DND-41 (cell line): Measurements from ENCODE around the gene ABCA7.

ENCODE experiments used
- ATAC-seq: fragments of 200-7000 bp; cut with Tn5 transposase; 3 replicates; pipeline ENCODE4 v1.9.1; 2021; ENCODE audit warnings: low read depth; ENCODE audit not compliant: insufficient read depth
- DNase-seq: peaks from one replicate; pipeline ENCODE4 v3.0.0-alpha.2; 2020
- H2AFZ ChIP-seq: 2 replicates; pipeline ENCODE4 v1.6.0; 2012; ENCODE audit warnings: low read depth, low read length
- H3K27ac ChIP-seq: 2 replicates; pipeline ENCODE4 v1.5.1; 2012; ENCODE audit warnings: low read length, inconsistent platforms
- H3K27me3 ChIP-seq: fragments of 200-600 bp; sonication (generic); 2 replicates; pipeline ENCODE4 v1.6.0; 2012; ENCODE audit warnings: low read length, mild to moderate bottlenecking, inconsistent platforms; ENCODE audit not compliant: insufficient read depth, poor library complexity
- H3K36me3 ChIP-seq: 2 replicates; pipeline ENCODE4 v1.5.1; 2012; ENCODE audit warnings: low read length, inconsistent platforms; ENCODE audit not compliant: insufficient read depth
- H3K4me1 ChIP-seq: 2 replicates; pipeline ENCODE4 v1.5.1; 2012; ENCODE audit warnings: mild to moderate bottlenecking, low read length; ENCODE audit not compliant: insufficient read depth
- H3K4me2 ChIP-seq: 2 replicates; pipeline ENCODE4 v1.6.0; 2012; ENCODE audit warnings: mild to moderate bottlenecking, moderate library complexity, low read length, inconsistent platforms; ENCODE audit not compliant: insufficient read depth
- H3K4me3 ChIP-seq, 2 experiments: fragments of 200-600 bp in 1 of 2; shearing (Covaris generic) in 1 of 2; 2 replicates each; pipeline ENCODE4 v1.5.1; 2012 to 2016; ENCODE audit warnings: inconsistent platforms in 2 of 2, low read length in 2 of 2, mild to moderate bottlenecking in 2 of 2, low read depth in 1 of 2, moderate library complexity in 1 of 2
- H3K79me2 ChIP-seq: 2 replicates; pipeline ENCODE4 v1.6.0; 2012; ENCODE audit warnings: low read length, inconsistent platforms; ENCODE audit not compliant: insufficient read depth
- H3K9ac ChIP-seq: 2 replicates; pipeline ENCODE4 v1.6.0; 2012; ENCODE audit warnings: low read depth, mild to moderate bottlenecking, inconsistent platforms, low read length, moderate library complexity
- H3K9me3 ChIP-seq: 2 replicates; pipeline ENCODE4 v1.5.1; 2012; ENCODE audit warnings: low read length, moderate library complexity, mild to moderate bottlenecking, inconsistent platforms; ENCODE audit not compliant: insufficient read depth, severe bottlenecking
- H4K20me1 ChIP-seq: 2 replicates; pipeline ENCODE4 v1.6.0; 2012; ENCODE audit warnings: low read length; ENCODE audit not compliant: insufficient read depth
- EZH2 ChIP-seq: IDR thresholded peaks from 3 replicates; pipeline ENCODE4 v1.6.1; 2012; ENCODE audit warnings: borderline replicate concordance, low read depth, mild to moderate bottlenecking, moderate library complexity, low read length, inconsistent platforms; ENCODE audit not compliant: severe bottlenecking
- TF ChIP-seq, protein P1 (sequence below): IDR thresholded peaks from 2 replicates; pipeline ENCODE4 v1.5.1; 2012; ENCODE audit warnings: borderline replicate concordance, low read length, moderate library complexity, mild to moderate bottlenecking; ENCODE audit not compliant: poor library complexity, severe bottlenecking; ENCODE audit errors: extremely low read depth

The ABCA7 gene

GRCh38 chr19:1041272-1041834 lies 1.4 kb downstream of the ABCA7 start:
- H3K4me1 ChIP-seq, result peaks cover 48% of the 10 kb centered on the region
- no peaks in the 10 kb centered on the region for H3K9me3 ChIP-seq
- H3K4me2 ChIP-seq, result peak overlapping the region; percentile 95
- no peak for ATAC-seq
- TF ChIP-seq, protein P1, sequence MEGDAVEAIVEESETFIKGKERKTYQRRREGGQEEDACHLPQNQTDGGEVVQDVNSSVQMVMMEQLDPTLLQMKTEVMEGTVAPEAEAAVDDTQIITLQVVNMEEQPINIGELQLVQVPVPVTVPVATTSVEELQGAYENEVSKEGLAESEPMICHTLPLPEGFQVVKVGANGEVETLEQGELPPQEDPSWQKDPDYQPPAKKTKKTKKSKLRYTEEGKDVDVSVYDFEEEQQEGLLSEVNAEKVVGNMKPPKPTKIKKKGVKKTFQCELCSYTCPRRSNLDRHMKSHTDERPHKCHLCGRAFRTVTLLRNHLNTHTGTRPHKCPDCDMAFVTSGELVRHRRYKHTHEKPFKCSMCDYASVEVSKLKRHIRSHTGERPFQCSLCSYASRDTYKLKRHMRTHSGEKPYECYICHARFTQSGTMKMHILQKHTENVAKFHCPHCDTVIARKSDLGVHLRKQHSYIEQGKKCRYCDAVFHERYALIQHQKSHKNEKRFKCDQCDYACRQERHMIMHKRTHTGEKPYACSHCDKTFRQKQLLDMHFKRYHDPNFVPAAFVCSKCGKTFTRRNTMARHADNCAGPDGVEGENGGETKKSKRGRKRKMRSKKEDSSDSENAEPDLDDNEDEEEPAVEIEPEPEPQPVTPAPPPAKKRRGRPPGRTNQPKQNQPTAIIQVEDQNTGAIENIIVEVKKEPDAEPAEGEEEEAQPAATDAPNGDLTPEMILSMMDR, result no peak
- TF ChIP-seq EZH2, result no peak
- H4K20me1 ChIP-seq, result peaks cover 8% of the 10 kb centered on the region; the same call in 1 of the 2 replicates
- H3K79me2 ChIP-seq, result no peaks in the 10 kb centered on the region
- H2AFZ ChIP-seq, result no peak overlapping the region
- no peak for DNase-seq
- H3K4me3 ChIP-seq, result peak overlapping the region in 1 of 2 experiments; percentile 79; a peak in 2 of 4 replicates
- H3K36me3 ChIP-seq, result peaks cover 16% of the 10 kb centered on the region
- H3K27me3 ChIP-seq, result no peaks in the 10 kb centered on the region
- H3K27ac ChIP-seq, result peak overlapping the region; percentile 29; the same call in 1 of the 2 replicates
- H3K9ac ChIP-seq, result peak overlapping the region; percentile 20; the same call in 1 of the 2 replicates

DNA sequence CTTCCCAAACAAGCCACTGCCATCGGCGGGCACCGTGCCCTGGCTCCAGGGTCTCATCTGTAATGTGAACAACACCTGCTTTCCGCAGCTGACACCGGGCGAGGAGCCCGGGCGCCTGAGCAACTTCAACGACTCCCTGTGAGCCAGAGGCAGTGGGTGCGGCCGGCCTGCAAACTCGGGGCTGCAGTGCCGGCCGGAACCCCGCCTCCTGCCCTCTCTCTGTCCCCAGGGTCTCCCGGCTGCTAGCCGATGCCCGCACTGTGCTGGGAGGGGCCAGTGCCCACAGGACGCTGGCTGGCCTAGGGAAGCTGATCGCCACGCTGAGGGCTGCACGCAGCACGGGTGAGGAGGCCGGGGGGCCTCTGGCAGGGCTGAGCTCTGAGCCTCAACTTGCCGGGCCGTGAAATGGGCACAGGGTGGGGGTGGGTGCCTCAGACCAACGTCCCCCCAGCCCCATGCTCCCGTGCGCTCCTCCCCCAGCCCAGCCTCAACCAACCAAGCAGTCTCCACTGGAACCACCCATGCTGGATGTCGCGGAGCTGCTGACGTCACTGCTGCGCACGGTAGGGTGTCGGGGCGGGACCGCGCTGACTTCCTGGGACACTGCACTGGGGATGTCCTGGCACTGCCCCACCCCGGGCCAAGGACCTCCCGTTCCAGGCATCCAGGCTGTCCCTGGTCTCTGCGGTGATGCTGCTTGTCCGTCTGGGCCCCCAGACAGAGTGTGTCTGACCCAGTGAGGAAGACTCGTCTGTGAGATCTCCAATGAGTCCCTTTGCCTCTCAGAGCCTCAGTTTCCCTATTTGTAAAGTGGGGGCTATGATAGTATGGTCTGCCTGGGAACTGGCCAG lies 2.2 kb downstream of the ABCA7 start:
- Histone ChIP-seq H3K4me1 (peaks cover 48% of the 10 kb centered on the region), H3K27me3 (no peaks in the 10 kb centered on the region), H3K4me2 (peak overlapping the region; percentile 95), H4K20me1 (peaks cover 8% of the 10 kb centered on the region; the same call in 1 of the 2 replicates), H3K4me3 (no peak overlapping the region), H3K27ac (no peak overlapping the region), H2AFZ (no peak overlapping the region), H3K36me3 (peaks cover 19% of the 10 kb centered on the region), H3K9me3 (no peaks in the 10 kb centered on the region), H3K79me2 (no peaks in the 10 kb centered on the region), H3K9ac (no peak overlapping the region)
- DNase-seq, result no peak
- ATAC-seq, result no peak
- TF ChIP-seq, protein P1, result no peak
- no peak for TF ChIP-seq EZH2

GRCh38 chr19:1042689-1043511 lies 3.0 kb downstream of the ABCA7 start:
- Histone ChIP-seq H3K9ac (no peak overlapping the region), H3K4me1 (peaks cover 42% of the 10 kb centered on the region), H3K9me3 (no peaks in the 10 kb centered on the region), H3K27me3 (no peaks in the 10 kb centered on the region), H3K36me3 (peaks cover 20% of the 10 kb centered on the region), H3K27ac (no peak overlapping the region), H3K4me2 (no peak overlapping the region), H2AFZ (no peak overlapping the region), H4K20me1 (peaks cover 8% of the 10 kb centered on the region; the same call in 1 of the 2 replicates), H3K79me2 (no peaks in the 10 kb centered on the region), H3K4me3 (no peak overlapping the region)
- ATAC-seq (no peak), DNase-seq (no peak)
- no peak for TF ChIP-seq EZH2
- TF ChIP-seq, protein P1, result no peak
